Stimulated activated naive CD8-positive, alpha-beta T cell treated with anti-CD3 and anti-CD28 coated beads, Interleukin-15, Interleukin-2, amounts not matched to agents 100 ng/mL and 50 ng/mL, for 24 hours (primary cell): ENCODE results near the gene TGIF2.
"Not testable (repeated sequence)": the region's sequence is repeated elsewhere in the genome, so short reads cannot be mapped to it uniquely, and the experiment has no call there.

Source experiments
- H3K27ac Mint-ChIP-seq: one replicate; pipeline ENCODE4 v1.8.0; 2021; ENCODE audit warnings: mild to moderate bottlenecking, mixed read lengths
- H3K27me3 Mint-ChIP-seq: one replicate; pipeline ENCODE4 v1.8.0; 2021; ENCODE audit warnings: mixed read lengths
- H3K36me3 Mint-ChIP-seq: one replicate; pipeline ENCODE4 v1.8.0; 2021; ENCODE audit warnings: low read depth, mixed read lengths
- H3K4me1 Mint-ChIP-seq: one replicate; pipeline ENCODE4 v1.8.0; 2021; ENCODE audit warnings: low read depth, mixed read lengths
- H3K4me3 Mint-ChIP-seq: one replicate; pipeline ENCODE4 v1.8.0; 2021; ENCODE audit warnings: mild to moderate bottlenecking, mixed read lengths
- H3K9me3 Mint-ChIP-seq: one replicate; pipeline ENCODE4 v1.8.0; 2021; ENCODE audit warnings: mixed read lengths

TGIF2 gene

DNA sequence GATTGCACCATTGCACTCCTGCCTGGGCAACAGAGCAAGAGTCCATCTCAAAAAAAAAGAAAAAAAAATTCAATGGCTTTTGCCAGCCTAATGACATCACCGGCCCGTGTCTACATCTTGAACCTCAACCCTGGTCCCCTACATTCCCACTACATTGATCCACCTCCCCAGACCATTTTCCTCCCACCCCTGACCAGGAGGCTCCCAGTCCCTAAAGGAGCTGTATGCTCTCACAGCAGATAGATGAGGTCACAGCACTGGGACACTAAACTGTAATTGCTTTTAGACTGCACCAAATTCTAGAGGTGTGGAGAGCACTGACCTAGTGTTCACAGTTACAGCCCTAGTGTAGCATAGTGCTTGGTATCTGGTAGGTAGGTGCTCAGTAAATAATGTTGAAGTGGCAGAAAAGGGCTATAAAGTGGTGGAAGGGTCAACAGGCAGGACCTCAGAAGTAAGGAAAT is 10.7 kb downstream of the TGIF2 start:
- Mint-ChIP-seq H3K27ac (peak overlapping the region; percentile 41), H3K27me3 (no peaks in the 10 kb centered on the region), H3K4me1 (peaks cover 44% of the 10 kb centered on the region), H3K4me3 (no peak overlapping the region), H3K36me3 (peaks cover 57% of the 10 kb centered on the region), H3K9me3 (no peaks in the 10 kb centered on the region)

DNA sequence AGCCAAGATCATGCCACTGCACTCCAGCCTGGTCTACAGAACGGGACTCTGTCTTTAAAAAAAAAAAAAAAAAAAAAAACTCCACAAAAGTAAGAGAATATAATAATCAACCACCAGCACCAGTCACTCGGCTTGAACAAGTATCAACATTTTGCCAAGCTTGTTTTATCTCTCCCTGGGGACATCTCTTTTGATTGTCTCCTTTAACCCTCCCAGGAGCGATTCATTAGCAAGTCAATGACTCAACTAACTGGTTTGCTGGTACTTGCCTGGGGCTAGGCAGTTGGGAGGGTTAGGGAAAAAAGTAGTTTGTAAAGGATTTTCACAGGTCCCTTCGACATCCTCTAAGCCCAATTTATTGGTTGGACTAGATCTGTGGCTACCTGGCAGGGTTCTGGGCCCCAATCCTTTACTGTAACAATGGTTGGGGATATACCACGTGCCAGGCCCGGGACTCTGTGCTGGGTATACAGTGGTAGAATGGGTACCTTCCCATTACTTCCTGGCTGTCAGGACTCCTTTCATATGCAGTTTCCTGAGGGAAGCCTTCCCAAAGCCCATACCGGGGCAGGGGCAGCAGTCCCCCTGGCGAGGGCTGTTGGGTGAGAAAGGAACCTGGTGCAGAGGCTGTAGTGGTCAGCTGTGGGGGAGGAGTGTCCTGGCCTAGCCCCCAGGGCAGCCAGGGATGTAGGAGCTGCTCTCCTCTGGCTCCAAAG is 12.2 kb downstream of the TGIF2 start:
- Mint-ChIP-seq H3K27ac (no peak overlapping the region), H3K9me3 (no peaks in the 10 kb centered on the region), H3K36me3 (peaks cover 54% of the 10 kb centered on the region), H3K27me3 (no peaks in the 10 kb centered on the region), H3K4me1 (peaks cover 38% of the 10 kb centered on the region), H3K4me3 (no peak overlapping the region)

DNA sequence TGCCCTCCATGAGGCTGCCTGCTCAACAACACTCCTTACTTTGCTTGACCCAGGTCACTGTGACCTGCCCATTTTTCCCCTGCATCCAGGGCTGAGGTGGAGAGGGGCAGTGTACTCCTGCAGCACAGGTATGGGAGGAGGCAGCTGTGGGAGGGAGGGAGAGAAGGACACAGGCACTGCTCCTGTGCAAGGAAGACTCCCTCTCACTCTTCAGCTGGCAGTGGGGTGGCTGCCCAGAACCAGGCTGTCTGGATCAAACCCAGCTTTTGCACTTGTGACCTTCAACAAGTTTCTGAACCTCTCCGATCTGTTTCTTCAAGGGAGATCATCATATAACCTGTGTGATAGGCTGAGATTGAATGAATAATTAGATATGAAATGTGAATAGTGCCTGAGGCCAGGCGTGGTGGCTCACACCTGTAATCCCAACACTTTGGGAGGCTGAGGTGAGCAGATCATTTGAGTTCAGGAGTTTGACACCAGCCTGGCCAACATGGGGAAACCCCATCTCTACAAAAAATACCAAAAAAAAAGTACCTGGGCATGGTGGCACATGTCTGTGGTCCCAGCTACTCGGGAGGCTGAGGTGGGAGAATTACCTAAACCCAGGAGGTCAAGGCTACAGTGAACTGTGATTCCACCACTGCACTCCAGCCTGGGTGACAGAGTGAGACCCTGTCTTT is 14.1 kb downstream of the TGIF2 start:
- Mint-ChIP-seq H3K4me3 (no peak overlapping the region), H3K27me3 (no peaks in the 10 kb centered on the region), H3K4me1 (peaks cover 42% of the 10 kb centered on the region), H3K27ac (peak overlapping the region; percentile 36), H3K36me3 (peaks cover 56% of the 10 kb centered on the region), H3K9me3 (no peaks in the 10 kb centered on the region)

DNA sequence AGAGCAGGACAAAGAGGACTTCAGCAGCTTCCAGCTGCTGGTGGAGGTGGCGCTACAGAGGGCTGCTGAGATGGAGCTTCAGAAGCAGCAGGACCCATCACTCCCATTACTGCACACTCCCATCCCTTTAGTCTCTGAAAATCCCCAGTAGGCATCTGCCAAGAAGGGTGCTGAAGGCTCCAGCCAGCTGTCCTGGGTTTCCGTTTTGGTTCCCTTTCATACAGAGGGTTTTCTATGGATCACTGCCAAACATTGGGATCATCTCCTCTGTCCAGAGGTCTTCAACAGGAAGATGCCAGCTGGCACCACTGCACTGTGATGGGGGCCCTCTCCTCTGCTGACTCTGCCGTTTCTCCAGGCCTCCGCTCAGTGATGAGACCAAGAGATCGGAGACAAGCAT is 17.9 kb downstream of the TGIF2 start:
- no peak overlapping the region for H3K4me3 Mint-ChIP-seq
- H3K27me3 Mint-ChIP-seq = no peaks in the 10 kb centered on the region
- H3K4me1 Mint-ChIP-seq = peaks cover 68% of the 10 kb centered on the region
- H3K9me3 Mint-ChIP-seq = no peaks in the 10 kb centered on the region
- peak overlapping the region; percentile 69 for H3K27ac Mint-ChIP-seq
- peaks cover 67% of the 10 kb centered on the region for H3K36me3 Mint-ChIP-seq

DNA sequence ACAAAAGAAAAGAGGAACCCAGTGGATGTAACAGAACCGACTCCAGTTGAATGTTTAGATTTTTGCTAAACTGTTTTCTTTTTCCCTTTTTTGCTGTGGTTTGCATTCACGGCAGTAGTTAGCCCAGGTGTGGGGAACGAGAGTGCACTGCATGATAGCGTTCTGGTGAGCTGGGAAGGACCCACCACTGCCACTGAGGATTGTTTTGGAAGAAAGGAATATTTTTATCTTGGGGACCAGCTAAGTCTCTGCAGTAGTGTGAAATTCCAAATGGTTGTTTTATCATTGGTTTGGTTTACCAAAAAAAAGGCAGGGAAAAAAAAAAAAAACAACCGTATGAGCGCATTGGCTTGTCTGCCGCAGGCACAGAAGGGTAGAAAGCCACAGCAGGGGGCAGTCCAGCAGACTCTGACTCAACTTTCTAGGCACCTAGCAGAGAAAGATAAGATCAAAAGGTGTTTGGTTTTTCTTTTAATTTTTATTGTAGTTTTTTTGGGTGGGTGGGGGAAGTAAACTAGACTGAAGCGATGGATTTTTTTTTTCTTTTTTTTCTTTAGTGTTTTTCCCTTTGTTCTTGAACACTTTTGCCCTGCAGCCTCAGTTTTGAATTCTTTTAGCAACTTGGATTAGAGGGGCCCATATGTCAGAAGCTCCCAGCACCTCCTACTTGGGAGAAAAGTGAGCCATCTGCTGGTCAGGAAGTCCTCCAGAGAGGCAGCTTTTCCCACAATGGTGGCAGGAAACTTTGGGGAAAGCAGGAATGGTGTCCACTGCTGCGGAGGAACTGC is 18.7 kb downstream of the TGIF2 start:
- Mint-ChIP-seq H3K27me3 (no peaks in the 10 kb centered on the region), H3K4me1 (peaks cover 64% of the 10 kb centered on the region), H3K27ac (peak overlapping the region; percentile 69), H3K9me3 (no peaks in the 10 kb centered on the region), H3K36me3 (peaks cover 61% of the 10 kb centered on the region), H3K4me3 (peak overlapping the region; percentile 20)

DNA sequence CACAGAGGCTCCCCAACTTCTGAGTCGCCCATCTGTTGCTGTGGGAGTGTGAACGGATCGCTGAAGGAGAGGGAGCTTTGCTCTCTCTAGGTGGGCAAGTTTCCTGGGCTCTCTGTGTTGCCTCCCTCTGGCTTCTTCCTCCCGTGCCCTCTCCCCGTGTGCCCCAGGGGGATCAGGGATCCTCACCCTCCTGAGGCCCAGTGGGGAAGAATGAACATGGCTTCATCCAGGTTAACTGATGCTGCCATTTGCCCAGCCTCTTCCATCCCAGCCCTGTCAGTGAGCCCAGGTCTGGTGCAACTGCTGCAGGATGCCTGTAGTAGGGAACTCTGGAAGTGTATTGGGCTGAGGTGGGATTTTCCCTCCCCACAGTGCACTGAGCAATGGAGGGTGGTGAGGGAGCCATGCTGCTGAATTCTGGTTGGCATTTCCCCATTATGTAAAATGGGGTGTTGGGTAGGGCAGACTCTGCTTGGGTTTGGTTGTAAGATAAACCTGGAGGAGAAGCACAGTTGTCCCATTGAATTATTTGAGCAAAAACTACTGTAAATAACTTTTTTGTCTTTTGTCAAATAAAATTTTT is 20.0 kb downstream of the TGIF2 start:
- H3K9me3 Mint-ChIP-seq = no peaks in the 10 kb centered on the region
- H3K4me1 Mint-ChIP-seq = peaks cover 59% of the 10 kb centered on the region
- H3K27ac Mint-ChIP-seq = peak overlapping the region; percentile 74
- peaks cover 64% of the 10 kb centered on the region for H3K36me3 Mint-ChIP-seq
- H3K4me3 Mint-ChIP-seq = no peak overlapping the region
- H3K27me3 Mint-ChIP-seq = no peaks in the 10 kb centered on the region

DNA sequence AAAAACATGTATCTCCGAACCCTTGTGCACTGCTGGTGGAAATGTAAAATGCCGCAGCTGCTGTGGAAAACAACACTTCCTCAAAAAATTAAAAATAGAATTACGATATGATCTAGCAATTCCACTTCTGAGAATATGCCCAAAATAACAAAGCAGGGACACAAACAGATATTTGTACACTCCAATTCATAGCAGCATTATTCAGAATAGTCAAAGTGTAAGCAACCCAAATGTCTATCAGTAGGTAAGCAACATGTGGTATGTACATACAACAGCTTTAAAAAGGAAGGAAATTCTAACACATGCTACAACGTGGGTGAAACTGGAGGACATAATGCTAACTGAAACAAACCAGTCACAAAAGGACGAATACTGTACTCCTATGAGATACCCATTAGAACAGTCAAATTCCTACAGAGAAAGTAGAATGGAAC is 26.5 kb downstream of the TGIF2 start:
- Mint-ChIP-seq H3K4me3 (no peak overlapping the region), H3K27ac (peak overlapping the region; percentile 6), H3K27me3 (no peaks in the 10 kb centered on the region), H3K9me3 (no peaks in the 10 kb centered on the region), H3K4me1 (peaks cover 36% of the 10 kb centered on the region), H3K36me3 (peaks cover 23% of the 10 kb centered on the region)

DNA sequence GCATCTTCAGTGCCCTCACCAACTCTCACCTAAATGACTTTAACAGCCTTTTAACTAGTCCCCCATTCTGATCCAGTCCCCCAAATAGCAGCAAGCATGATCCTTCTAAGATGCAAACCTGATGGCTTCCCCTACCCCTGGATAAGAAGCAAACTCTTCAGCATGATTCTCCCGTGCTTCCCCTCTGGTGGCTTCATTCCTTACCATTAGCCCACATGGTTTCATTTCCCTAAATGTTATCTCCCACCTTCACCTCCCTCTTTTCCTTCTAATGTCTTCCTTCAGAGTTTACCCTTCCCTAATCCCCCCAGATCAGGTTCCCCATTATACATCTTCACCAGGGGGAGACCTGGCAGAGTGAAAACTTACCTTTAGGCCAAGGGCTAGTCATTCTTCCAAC is 28.1 kb downstream of the TGIF2 start:
- Mint-ChIP-seq H3K27ac (no peak overlapping the region), H3K9me3 (no peaks in the 10 kb centered on the region), H3K4me1 (peaks cover 30% of the 10 kb centered on the region), H3K36me3 (peaks cover 13% of the 10 kb centered on the region), H3K27me3 (no peaks in the 10 kb centered on the region), H3K4me3 (no peak overlapping the region)

DNA sequence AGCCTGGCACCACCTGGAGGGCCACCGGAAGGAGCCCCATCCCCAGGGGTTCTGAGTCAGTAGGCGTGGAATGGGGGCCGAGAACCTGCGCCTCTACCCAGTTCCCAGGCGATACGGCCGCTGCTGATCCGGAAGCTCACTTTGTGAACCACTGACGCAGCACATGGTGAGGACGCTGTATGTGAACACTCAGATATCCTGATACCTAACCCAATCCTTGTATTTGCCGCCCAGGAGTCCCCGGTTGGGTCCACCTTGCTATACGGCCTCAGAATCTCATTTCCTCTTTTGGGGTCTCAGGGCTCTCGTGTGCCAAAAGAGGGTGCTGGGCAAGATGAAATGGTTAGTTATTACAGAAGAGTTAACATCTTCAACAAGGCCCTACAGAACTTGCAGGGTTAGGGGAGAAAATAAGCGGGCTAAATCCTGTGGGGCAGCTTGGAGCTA is 31.6 kb downstream of the TGIF2 start:
- H3K36me3 Mint-ChIP-seq = peaks cover 21% of the 10 kb centered on the region
- peak overlapping the region; percentile 89 for H3K27ac Mint-ChIP-seq
- peaks cover 40% of the 10 kb centered on the region for H3K4me1 Mint-ChIP-seq

DNA sequence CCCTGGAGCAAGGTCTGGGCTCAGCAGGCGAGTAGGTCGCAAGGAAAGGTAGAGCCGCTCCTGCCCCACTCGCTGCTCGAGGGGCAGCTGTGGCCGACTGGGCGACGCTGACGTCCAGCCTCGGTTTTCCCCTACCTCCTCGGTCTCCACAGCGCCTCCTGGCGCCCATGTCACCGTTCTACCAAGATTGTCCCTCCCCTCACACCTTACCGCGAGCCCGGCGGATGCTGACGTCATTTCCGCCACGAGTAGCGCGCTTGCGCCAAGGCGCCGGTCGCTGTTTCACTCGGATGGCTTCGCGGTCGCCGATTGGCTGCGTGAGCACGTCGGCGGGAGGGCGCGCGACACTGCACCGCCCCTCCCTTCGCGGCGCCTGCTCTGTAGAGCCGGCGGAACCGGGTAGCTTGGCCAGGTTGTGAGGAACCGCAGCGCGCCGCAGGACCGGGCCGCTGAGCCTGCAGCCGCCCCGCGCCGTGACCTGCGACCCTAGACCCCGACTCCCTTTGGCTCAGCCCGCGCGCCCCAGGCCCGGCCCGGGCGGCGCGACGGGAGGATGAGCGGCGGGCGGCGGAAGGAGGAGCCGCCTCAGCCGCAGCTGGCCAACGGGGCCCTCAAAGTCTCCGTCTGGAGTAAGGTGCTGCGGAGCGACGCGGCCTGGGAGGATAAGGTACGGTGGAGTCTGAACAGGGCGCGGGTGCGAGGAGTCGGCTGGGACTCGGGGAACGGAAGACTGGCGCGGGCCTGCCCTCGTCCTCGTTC is 32.2 kb downstream of the TGIF2 start, which contains the start of gene RAB5IF:
TSS of gene RAB5IF (plus strand) at position 381 of the 759 bp plus-strand sequence. CDS start at position 554, 173 bp downstream.
- H3K4me1 Mint-ChIP-seq = peaks cover 37% of the 10 kb centered on the region
- peak within 1 kb of the TSS; percentile 98 for H3K4me3 Mint-ChIP-seq
- H3K9me3 Mint-ChIP-seq = no peaks in the 10 kb centered on the region
- H3K27me3 Mint-ChIP-seq = no peaks in the 10 kb centered on the region
- peak within 1 kb of the TSS; percentile 93 for H3K27ac Mint-ChIP-seq
- peaks cover 27% of the 10 kb centered on the region for H3K36me3 Mint-ChIP-seq

More for the DNA sequence above, 31.6 kb downstream of the TGIF2 start:
- Mint-ChIP-seq H3K9me3 (no peaks in the 10 kb centered on the region), H3K4me3 (peak overlapping the region; percentile 98), H3K27me3 (no peaks in the 10 kb centered on the region)

DNA sequence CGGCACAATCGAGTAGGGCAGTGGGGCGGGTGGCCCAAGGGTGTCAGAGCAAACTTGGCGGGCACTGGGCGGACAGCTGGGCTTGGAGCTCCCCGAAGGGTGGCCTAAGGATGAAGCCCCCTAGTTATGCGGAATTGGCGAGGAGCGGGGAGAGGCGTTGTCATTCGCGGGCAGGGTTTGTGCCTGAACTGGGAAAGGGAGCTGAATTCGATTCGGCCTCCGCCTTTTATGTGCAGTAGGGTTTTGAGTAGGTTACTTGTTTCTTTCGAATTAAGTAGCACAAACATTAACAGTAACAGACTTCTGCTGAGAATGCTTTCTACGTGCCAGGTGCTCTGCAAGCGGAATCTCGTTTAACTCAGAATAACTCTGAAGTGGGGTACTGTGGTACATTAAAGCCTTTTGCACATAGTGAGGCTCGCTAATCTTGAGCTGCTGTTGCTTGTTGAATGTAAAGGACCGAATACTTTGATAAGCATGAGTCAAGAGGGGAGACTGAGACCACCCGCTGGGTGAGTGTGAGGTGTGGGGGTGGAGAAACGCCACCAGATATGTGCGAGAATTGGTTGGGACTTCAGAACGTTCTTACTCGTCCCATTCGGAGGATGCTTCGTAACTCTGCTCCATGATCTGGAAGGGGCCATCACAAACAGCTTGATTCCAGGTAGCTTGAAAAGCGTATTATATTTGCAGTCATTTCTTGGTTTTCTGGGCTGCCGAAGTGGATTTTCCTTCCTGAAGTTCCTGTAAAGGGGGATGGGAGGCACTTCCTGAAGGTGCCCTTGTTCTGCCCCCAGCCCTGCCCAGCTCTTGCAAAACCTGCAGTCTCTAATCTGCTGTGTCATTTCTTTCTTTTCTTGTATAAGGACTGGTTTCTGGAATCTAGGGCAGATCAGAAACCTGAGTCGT is 33.0 kb downstream of the TGIF2 start:
- H3K9me3 Mint-ChIP-seq = no peaks in the 10 kb centered on the region
- peaks cover 35% of the 10 kb centered on the region for H3K4me1 Mint-ChIP-seq
- H3K36me3 Mint-ChIP-seq = peaks cover 33% of the 10 kb centered on the region
- H3K27me3 Mint-ChIP-seq = no peaks in the 10 kb centered on the region
- H3K4me3 Mint-ChIP-seq = peak overlapping the region; percentile 98
- H3K27ac Mint-ChIP-seq = peak overlapping the region; percentile 93

DNA sequence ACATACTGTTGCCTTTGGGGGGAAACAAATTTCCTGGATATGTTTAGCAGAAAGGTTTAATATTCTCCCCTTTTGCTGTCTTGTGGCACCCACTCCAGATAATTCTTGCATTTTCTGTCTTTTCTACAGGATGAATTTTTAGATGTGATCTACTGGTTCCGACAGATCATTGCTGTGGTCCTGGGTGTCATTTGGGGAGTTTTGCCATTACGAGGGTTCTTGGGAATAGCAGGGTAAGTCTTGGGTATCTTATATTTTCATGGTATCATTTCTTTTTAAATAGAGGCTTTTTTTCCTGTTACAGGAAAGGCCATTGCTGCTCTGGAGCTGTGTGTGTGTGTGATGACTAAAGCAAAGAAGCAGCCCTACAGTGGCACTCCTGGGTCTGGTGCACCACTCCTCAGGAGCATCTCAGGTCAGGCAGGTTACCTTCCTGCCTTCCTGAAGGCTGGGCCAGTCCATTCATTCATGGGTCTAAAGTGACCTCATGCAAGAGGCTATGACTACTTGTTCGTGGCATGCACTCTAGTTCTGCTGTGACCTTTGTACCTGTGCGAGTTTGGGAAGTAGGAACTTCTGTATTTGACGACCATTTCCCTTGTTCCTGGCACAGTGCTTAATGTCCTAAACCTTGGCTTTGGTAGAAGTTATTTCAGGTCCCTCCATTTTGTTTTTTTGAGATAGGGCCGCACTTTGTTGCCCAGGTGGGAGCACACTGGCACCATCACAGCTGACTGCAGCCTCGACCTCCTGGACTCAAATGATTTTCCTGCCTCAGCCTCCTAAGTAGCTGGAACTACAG is 34.4 kb downstream of the TGIF2 start:
- Mint-ChIP-seq H3K4me3 (peak overlapping the region; percentile 98), H3K27me3 (no peaks in the 10 kb centered on the region), H3K36me3 (peaks cover 47% of the 10 kb centered on the region), H3K4me1 (peaks cover 40% of the 10 kb centered on the region), H3K27ac (peak overlapping the region; percentile 93), H3K9me3 (no peaks in the 10 kb centered on the region)

DNA sequence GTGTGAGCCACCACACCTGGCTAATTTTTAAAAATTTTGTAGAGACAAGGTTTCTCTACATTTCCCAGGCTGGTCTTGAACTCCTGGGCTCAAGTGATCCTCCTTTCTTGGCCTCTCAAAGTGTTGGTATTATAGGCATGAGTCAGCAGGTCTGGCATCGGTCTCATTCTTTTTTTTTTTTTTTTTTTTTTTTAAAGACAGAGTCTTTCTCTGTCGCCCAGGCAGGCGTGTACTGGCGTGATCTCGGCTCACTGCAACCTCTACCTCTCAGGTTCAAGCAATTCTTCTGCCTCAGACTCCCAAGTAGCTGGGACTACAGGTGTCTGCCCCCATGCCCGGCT is 35.0 kb downstream of the TGIF2 start:
- Mint-ChIP-seq H3K36me3 (peaks cover 51% of the 10 kb centered on the region), H3K4me1 (peaks cover 45% of the 10 kb centered on the region), H3K27ac (peak overlapping the region; percentile 93)
- H3K4me3 Mint-ChIP-seq, H3K9me3 Mint-ChIP-seq, H3K27me3 Mint-ChIP-seq: not testable (repeated sequence)
